HG03565 (cell line): Measurements from ENCODE around the gene DDC.
"Not testable (repeated sequence)": the region's sequence is repeated elsewhere in the genome, so short reads cannot be mapped to it uniquely, and the experiment has no call there.

Experiments used
- ATAC-seq: cut with Tn5 transposase; IDR thresholded peaks from one replicate; pipeline ENCODE4 v1.9.1; 2021; ENCODE audit warnings: mild to moderate bottlenecking, moderate library complexity; ENCODE audit not compliant: unreplicated experiment

The DDC gene

DNA sequence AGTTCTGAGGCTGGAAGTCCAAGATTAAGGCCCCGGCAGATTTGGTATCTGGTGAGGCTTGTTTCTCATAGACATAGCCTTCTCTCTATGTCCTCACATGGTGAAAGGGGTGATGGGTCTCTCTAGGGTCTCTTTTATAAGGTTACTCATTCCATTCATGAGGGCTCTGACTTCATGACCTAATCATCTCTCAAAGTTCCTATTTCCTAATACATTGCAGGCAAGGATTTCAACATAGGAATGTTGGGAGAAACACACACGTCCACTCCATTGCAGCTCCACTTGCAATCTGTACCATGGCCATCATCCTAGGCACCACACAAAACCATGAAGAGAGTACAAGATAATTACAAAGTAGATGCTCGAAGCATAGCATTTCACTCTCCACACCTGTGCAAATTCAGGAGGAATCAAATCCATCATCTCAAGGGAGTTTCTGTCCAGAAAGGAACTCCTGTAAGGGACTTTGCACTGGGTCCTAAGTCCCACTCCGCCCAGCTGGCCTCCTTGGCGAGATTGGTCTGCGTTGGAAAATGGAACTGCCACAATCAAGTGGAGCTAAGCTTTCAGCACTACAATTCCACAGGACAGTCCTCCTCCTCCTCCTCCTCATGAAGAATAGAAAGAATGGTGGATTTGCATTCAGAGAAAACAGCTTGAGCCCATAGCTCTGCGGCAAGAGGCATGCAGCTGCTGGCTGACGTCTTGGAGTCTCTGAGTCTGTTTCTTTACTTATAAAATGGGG lies 8.8 kb downstream of the DDC start:
- no peak for ATAC-seq

DNA sequence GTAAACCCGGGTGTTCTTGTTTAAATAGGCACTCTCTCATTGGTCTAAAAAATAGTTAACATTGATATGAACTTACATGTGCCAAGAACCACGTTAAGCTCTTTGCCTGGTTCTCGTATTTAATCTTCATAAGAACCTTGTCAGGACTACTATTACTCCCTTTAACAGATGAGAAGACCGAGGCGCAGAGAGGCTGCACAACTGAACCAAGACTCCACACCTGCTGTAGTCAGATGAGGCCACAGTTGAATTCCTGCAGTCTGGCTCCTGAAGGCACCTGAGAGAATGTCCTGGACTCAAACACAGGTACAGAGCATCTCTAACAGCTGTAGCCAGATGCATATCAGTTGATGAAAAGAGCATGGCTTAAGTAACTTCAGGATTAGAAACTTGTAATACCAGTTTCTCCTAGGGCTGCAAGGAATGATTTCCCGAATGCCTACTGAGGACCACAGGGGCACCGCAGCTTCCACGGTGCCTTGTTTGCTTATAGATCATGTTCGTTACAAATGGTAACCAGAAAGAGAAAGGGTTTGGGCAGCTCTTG lies 9.5 kb downstream of the DDC start:
- ATAC-seq = no peak

DNA sequence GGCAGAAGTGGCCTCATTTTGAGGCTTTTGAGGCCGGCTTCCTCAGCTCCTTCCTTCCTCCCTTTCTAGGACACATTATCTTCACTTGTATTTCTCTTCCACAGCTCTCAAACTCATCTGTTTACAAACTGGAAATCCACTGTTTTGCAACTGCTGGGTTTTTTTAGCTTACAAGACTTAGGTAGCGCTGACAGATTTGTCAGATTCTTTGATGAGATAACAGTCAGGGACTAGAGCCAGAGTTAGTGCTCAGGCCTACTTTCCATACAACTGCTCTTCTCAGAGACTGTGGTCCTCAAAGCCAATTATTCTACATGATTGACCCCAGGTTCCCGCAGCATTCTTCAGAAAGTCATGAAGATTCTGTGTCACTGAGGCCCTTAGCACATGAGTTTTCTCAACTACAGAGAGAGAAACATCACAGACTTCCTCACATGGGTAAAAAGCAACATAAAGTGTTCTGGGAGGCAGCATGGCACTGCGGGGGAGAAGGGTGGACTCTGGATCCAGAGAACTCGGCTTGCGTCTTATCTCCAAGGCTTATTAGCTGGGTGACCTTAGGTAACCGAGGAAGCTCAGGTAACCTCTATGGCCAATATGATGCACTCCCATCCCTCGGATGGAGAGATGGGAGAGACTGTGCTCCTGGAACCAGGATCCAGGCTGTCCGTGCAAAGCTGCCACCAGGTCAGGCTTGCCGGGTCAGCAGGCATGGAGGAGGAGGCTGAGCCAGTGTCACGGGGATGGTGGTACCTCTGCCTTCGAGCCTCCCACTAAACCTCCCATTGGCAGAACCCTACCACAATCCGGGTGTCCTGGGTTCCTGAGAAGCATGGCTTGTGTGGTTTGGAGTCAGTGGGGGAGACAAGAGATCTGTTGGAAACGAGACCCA lies 10.5 kb downstream of the DDC start:
- no peak for ATAC-seq

DNA sequence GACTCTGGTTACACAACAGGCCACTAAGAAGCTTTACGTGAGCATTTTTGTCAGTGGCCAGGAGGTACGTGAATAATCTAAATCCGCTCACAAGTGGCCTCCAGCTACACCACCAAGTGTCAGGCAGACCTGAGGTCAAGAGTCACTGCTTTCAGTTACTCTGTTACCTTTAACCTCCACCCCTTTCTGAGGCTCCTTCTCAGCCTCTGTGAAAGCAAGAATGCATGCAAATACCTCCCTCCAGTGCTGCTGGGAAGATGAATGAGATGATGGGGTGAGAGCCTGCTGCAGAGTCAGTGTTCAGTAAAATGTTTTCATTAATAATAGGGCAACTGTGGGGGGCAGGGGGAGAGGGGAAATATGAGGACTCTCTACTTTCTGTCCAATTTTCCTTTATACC lies 11.2 kb downstream of the DDC start:
- ATAC-seq = no peak

DNA sequence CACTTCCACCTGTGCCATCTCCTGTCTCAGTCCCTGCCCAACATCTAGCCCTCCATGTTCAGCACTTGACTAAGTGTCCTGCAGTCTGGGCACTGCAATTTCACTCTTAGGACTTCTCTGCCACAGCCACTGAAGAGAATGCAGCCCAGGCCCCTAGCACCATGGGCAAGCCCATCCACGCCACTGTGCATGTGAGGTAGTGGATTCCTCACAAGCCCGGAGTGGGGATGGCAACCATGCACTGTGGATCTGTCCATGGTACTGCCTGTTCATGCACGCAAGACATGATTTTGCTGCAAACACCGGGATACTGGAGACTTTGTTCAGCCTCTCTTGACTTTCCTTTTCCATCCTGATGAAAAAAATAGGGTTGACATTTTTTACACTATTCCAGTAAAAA lies 12.3 kb downstream of the DDC start:
- no peak for ATAC-seq

DNA sequence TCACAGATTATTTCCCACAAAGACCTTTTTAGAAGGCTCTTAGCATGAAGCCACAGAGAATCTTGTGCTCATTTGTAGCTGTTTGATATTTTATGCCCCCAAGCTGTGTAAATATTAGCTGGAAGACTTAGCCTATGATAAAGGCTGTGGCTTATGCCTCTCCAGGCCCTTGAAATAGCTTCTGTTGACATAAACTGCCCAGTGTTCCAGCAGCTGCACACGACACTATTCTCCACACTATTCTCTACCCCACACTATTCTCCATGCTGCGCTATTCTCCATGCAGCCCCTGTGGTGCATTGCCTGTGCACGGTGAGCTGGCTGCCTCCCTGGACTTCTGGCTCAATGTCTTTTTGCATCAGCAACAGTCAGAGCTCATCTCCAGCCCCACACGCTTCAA lies 13.1 kb downstream of the DDC start:
- ATAC-seq = no peak

DNA sequence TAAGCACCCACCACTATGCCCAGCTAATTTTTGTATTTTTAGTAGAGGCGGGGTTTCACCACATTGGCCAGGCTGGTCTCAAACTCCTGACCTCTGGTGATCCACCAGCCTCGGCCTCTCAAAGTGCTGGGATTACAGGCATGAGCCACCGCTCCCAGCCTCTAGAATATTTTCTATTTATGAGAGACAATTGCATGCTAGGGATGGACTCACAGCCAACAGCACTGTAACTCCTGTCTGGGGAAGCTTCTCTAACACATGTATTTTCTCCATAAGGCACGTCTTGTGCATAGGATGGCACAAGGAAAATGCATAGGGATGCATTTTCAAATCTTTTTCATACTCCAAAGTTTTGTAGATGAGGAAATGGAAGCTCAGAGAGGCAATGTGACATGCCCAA lies 19.6 kb downstream of the DDC start:
- ATAC-seq = not testable (repeated sequence)

DNA sequence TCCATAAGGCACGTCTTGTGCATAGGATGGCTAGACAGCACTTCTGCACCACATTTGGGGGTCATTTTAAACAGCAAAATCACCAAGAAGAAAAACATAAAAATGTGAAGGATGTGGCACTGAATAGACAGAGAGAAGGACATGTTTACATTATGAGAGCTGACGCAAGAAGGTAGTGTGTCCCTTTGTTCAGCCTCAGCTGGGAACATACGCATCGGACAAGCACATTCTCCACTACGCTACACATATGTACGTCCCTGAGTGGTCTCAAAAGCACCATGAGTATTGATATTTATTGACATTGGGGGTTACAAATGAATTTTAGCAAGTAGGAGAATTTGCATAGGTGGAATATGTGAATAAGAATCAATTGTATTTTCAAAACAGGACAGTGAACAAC lies 20.2 kb downstream of the DDC start:
- ATAC-seq = no peak

DNA sequence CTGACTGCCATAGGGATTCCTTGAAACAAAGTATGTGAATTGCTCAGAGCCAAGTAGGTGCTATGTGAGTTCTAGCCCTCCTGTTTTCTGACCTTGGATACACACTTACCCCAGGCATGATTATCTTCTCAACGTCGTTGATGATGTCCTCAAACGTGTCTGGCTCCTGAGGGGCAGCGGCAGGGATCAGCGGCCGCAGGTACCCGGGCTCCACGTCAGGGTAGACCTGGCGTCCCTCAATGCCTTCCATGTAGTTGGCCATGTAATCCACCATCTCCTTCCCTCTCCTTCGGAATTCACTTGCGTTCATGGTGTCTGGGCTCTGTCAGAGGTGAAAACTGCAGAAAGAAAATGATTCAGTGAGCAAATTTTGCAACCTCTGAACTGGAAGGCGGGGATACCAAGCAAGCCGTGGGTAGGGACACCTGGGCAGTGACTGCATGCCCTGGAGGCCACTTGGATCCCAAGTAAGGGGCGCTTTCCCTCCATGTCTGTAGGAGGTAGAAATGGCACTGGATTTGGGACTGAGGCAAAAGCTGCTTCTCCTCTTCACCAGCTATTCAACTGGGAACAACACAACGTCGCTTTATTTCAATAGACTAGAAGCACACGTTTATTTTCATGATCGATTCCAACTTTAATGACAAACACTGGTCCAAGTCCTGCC lies 21.3 kb downstream of the DDC start:
- no peak for ATAC-seq

DNA sequence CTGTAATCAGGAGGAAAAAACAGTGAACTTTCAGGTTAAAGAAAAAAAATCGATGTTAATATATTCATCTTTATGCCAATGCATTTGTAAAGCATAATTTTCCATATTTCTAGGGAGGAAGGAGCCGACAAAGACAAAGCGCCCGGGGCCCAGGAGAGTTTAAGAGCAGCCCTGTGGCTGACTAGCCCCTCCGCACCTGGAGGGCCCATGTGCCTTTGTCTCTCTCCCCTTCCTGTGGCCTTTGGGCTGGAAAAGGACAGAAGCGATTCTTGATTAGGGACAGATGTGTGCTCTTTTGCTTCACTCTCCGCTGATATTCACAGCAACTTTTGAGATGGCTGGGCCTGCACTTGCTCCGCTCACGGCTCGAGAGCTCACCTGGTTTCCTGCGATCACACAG lies 23.1 kb downstream of the DDC start:
- no peak for ATAC-seq

DNA sequence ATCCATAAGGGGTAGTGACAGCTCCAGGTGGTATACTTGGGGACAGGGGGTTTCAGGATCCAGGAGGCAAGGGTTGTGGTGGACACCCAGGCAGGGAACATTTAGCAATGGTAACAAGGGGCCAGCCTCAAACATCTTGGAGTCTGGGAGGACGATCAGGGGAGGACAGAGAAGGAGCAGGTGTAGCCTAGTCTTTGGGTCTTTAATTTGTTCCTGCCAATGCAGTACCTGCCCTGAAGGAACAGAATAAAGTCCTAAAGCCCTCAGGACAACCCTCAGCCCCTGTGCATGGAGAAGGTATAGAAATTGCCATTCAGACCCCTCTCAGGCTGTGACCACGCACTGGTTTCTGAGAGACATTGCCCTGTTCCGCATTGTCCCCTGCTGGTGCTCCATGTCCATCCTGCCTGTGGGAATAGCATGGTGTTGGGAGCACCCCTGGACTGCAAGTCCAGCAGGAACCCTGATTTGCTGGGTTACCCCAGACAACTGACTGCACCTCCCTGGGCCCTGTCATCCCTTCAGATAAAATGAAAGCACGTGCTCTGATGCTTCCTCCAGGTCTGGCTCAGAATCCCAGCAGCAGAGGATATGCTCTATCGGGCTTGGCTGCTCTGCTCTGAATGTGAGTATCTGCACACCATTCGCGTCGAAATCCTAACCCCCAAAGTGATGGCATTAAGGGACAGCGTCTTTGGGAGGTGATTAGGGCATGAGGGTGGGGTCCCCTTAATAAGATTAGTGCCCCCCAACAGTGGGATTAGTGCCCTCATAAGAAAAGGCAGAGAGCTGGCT lies 24.2 kb downstream of the DDC start:
- no peak for ATAC-seq

DNA sequence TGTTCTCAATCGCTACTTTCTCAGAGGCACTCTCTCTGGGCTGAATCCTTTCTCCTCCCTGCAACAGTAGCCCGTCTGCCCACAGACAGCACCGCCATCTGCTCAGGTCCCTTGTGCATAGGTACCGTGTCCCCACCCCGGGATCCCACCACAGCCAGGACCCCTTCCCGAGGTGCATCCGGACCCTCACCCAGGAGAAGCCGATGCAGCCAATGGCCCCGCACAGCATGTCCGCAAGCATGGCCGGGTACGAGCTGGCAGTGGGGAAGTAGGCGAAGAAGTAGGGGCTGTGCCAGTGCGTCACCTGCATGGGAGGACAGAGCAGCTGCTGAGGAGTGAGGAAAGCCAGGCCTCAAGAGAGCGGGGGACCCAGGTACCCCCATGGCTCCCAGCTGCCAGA lies 25.5 kb downstream of the DDC start:
- no peak for ATAC-seq

DNA sequence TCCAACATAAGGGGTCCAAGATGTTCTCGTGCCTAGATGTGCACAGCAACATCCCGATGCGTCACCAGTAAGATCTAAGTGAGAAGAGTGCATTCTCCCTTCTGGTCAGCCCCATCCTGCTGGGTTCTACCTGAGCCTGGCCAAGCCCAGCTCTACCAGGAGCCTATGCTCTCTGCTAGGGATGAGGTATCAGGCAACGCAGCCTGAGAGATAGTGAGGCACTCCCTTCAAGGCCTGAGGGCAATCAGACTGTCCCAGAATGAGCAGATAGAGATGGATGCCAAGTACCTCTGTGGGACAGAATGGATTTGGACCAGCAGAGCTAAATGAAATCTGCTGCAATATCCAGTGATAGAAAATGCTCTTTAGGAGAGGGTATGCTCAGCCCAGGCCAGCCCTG lies 26.7 kb downstream of the DDC start:
- no peak for ATAC-seq

DNA sequence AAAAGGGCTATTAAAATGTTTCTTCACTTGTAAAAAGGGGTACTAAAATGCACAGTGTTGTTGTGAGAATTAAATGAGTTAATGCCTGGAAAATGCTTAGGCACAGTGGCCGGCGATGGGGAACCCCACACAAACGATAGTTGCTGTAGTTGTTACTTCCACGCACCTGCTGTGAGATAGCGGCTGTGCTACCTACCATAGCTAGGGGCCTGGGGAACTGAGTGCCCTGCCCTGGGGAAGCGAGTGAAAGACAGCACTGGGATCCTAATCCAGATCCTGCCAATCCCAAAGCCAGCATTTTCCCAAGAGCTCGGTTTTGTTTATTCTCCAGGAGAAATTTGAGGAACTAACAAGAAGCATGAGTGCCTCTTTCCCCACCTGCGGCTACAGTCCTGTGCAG lies 27.8 kb downstream of the DDC start:
- no peak for ATAC-seq

DNA sequence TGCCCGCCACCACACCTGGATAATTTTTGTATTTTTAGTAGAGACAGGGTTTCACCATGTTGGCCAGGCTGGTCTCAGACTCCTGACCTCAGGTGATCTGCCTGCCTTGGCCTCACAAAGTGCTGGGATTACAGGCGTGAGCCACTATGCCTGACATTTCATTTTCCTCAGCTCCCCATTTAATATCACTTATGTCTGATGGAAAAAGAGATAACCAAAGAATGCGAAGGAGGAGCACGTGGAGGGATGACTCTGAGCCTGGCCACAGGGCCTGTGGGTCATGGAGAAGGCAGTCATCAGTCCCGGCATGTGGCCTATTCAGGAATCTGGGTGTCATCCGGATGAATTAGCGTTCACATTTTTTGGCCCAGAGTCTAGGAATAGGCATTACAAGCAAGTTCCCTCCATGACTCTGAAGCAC lies 29.9 kb downstream of the DDC start:
- not testable (repeated sequence) for ATAC-seq

DNA sequence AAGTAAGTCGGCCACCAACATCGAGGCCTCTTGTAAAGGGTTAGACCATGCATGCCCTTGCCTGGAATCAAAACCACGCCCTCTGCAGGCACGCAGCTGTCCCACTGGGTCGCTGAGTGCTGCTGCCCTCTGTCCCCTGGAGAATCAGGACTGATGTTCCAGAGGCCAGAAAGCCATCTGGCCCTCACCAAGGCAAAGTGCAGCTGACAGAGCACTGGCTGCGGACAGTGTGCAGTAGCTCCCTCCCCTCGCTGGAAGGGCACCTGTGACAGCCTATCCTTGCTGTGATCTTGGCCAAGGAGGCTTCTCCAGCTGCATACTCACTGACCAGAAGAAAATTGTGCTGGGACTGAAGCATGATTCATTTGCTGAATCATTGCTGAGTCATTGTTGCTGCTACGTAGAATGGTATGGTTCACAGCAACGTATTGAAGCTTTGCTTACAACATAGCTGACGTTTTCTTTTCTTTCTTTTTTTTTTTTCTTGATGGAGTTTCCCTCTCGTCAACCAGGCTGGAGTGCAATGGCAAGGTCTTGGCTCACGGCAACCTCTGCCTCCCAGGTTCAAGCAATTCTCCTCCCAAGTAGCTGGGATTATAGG lies 30.4 kb downstream of the DDC start:
- no peak for ATAC-seq

DNA sequence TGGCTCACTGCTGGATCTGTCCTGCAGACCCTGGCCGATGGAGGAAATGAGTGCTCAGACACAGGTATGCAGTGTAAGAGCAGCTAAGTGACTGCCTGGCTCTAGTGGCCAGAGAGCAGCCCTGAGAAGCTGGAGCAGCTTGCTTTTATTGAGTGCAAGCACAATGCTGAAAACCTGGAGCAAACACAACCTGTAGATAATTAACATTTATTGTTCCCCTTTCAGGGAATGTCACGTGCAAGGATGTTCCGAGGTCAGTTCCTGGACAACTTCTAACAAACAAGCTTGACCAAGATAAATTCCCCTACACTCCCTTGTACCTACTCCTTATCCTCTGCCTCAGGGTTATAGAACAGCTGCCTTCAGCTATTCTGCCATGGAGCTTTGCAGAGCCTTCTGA lies 31.3 kb downstream of the DDC start:
- ATAC-seq = no peak

DNA sequence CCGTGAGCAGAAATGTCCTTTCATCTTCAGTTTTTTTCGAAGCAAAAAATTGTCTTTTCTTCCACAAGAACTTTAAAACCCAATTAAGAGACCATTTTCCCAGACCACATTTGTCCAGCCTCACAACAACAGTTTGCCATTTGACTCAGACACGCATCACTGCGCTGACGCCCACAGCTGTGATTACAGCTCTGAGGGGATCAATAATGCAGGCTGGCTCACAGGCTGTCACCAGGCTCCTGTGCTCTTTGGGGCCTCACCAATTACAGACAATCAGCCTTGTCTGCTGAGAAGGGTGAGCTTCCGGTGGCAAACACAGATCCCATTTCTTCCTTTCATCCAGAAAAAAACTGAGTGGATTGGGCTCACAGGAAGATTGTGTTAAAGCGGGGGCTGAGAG lies 33.3 kb downstream of the DDC start:
- ATAC-seq = no peak

DNA sequence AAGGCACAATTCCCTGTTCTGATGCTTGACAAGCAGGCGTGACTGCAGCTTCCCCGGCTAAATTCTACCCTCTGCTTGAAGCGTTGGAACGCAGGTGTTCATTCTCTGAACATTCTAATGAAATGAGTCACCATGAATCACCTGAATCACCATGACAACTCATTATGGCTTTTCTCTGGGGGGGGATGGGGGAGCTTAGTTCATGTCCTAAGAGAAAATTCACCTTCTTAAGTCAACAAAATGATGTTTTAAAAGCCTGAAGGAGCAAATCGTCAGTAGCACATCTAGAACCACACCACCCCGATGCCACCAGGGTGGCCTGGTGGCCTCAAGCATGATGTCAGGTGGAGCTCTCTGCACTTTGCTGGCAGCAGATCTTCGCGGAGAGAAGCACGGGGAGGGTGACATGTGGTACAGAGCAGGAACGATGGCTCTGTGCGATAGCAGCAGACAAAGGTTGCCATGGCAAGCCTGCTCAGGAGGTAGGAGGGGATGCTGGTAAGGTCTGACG lies 33.7 kb downstream of the DDC start:
- no peak for ATAC-seq

DNA sequence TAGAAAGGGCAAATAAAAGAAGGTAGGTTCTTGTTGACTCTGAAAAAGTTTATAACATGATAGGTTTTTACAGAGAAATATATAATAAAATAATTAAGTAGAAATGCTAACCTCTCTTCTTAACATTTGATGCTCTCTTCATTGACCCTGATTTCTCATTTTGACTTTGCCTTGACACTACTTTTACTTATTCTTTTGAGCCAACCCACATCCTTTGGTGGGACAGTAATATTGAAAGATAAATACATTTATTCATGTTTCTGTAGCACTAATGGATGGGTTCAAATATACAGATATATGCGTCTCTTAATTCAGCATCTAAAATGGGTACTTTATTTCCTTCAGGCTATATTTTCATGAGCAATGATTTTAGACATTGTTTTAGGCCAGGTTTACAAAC lies 34.4 kb downstream of the DDC start:
- no peak for ATAC-seq
